ENCODE results near the gene KLF17. TPM values are rescaled to one million over a fixed set of nuclear protein-coding genes. Genes with fewer than 3 reads are reported as not detected.

The KLF17 gene
- total RNA-seq, 2 experiments from 2014 or later, result not detected

Small RNAs within 50 kb of the gene (small RNA-seq; reads per million reads assigned to genes)
- gene AL035417.1 (not detected), gene OOSP1P1 (not detected), gene RF00019 (not detected), gene RN7SL479P (not detected)

Other genes with a start within 250 kb of the KLF17 start
- gene ARTN, start 185.0 kb upstream of the KLF17 start, total RNA-seq (2014; rRNA removed; shearing (Covaris generic)), result 0.44 TPM in 1 of 2 replicates, not detected in the other
- 1.2 and 1.8 TPM in 2 replicates for gene ARTN, start 185.0 kb upstream of the KLF17 start, total RNA-seq (2022)
- 13.1 and 17.8 TPM in 2 replicates for gene IPO13, start 171.9 kb upstream of the KLF17 start, total RNA-seq (2014; rRNA removed; shearing (Covaris generic))
- gene IPO13, start 171.9 kb upstream of the KLF17 start, total RNA-seq (2022), result 24.1 and 26.5 TPM in 2 replicates
- gene DPH2, start 148.8 kb upstream of the KLF17 start, total RNA-seq (2014; rRNA removed; shearing (Covaris generic)), result 42.1 and 45.6 TPM in 2 replicates
- gene DPH2, start 148.8 kb upstream of the KLF17 start, total RNA-seq (2022), result 21.6 and 28.6 TPM in 2 replicates
- 62.0 and 97.1 TPM in 2 replicates for gene ATP6V0B, start 143.9 kb upstream of the KLF17 start, total RNA-seq (2014; rRNA removed; shearing (Covaris generic))
- 58.9 and 68.4 TPM in 2 replicates for gene ATP6V0B, start 143.9 kb upstream of the KLF17 start, total RNA-seq (2022)
- gene B4GALT2, start 139.6 kb upstream of the KLF17 start, total RNA-seq (2014; rRNA removed; shearing (Covaris generic)), result 1.4 and 1.9 TPM in 2 replicates
- gene B4GALT2, start 139.6 kb upstream of the KLF17 start, total RNA-seq (2022), result 0.57 and 0.65 TPM in 2 replicates
- gene CCDC24, start 127.2 kb upstream of the KLF17 start, total RNA-seq (2014; rRNA removed; shearing (Covaris generic)), result 1.9 and 8.9 TPM in 2 replicates
- gene CCDC24, start 127.2 kb upstream of the KLF17 start, total RNA-seq (2022), result 4.6 and 9.2 TPM in 2 replicates
- 7.0 and 8.2 TPM in 2 replicates for gene SLC6A9, start 87.4 kb upstream of the KLF17 start, total RNA-seq (2014; rRNA removed; shearing (Covaris generic))
- 21.8 and 22.4 TPM in 2 replicates for gene SLC6A9, start 87.4 kb upstream of the KLF17 start, total RNA-seq (2022)
- gene KLF18, start 22.8 kb downstream of the KLF17 start, total RNA-seq (2014; rRNA removed; shearing (Covaris generic)), result not detected in 2 replicates
- not detected in 2 replicates for gene KLF18, start 22.8 kb downstream of the KLF17 start, total RNA-seq (2022)
- gene DMAP1, start 94.7 kb downstream of the KLF17 start, total RNA-seq (2014; rRNA removed; shearing (Covaris generic)), result 35.4 and 56.8 TPM in 2 replicates
- 53.0 and 55.9 TPM in 2 replicates for gene DMAP1, start 94.7 kb downstream of the KLF17 start, total RNA-seq (2022)
- 47.4 and 53.3 TPM in 2 replicates for gene ERI3, start 236.4 kb downstream of the KLF17 start, total RNA-seq (2014; rRNA removed; shearing (Covaris generic))
- 46.5 and 49.5 TPM in 2 replicates for gene ERI3, start 236.4 kb downstream of the KLF17 start, total RNA-seq (2022)

Data from OCI-LY7 (cell line).